Progenitor cell of endocrine pancreas (in vitro differentiated cells): ENCODE measurements around the gene C14orf132. TPM values are rescaled to one million over a fixed set of nuclear protein-coding genes. Genes with fewer than 3 reads are reported as not detected.

Source experiments
- DNase-seq: peaks from one replicate; pipeline ENCODE4 v3.0.0; 2021; ENCODE audit warnings: low spot score; ENCODE audit not compliant: unreplicated experiment
- H3K27ac Mint-ChIP-seq: 2 replicates; pipeline ENCODE4 v1.8.0; 2021; ENCODE audit warnings: mild to moderate bottlenecking, moderate library complexity, mixed read lengths
- H3K27me3 Mint-ChIP-seq: 2 replicates; pipeline ENCODE4 v1.8.0; 2021; ENCODE audit warnings: mixed read lengths
- H3K36me3 Mint-ChIP-seq: 2 replicates; pipeline ENCODE4 v1.8.0; 2022; ENCODE audit warnings: mixed read lengths; ENCODE audit not compliant: insufficient read depth
- H3K4me1 Mint-ChIP-seq: 2 replicates; pipeline ENCODE4 v1.8.0; 2021; ENCODE audit warnings: low read depth, mixed read lengths
- H3K4me3 Mint-ChIP-seq: 2 replicates; pipeline ENCODE4 v1.8.0; 2021; ENCODE audit warnings: low read depth, mild to moderate bottlenecking, moderate library complexity, mixed read lengths
- H3K9me3 Mint-ChIP-seq: 2 replicates; pipeline ENCODE4 v1.8.0; 2021; ENCODE audit warnings: low read depth, mixed read lengths
- total RNA-seq: library from RNA; stranded (reverse); gene quantifications from 2 replicates; pipeline ENCODE4 v1.2.1, GENCODE V29; 2021
- TF ChIP-seq, protein P1 (sequence below): fragments of 200-600 bp; sonication (generic); IDR thresholded peaks from one replicate; pipeline ENCODE4 v1.5.0; 2021; ENCODE audit warnings: antibody characterized with exemption, mild to moderate bottlenecking; ENCODE audit not compliant: unreplicated experiment

Gene C14orf132
- total RNA-seq, 1 donor from 2014 or later: 58.3 TPM

DNA sequence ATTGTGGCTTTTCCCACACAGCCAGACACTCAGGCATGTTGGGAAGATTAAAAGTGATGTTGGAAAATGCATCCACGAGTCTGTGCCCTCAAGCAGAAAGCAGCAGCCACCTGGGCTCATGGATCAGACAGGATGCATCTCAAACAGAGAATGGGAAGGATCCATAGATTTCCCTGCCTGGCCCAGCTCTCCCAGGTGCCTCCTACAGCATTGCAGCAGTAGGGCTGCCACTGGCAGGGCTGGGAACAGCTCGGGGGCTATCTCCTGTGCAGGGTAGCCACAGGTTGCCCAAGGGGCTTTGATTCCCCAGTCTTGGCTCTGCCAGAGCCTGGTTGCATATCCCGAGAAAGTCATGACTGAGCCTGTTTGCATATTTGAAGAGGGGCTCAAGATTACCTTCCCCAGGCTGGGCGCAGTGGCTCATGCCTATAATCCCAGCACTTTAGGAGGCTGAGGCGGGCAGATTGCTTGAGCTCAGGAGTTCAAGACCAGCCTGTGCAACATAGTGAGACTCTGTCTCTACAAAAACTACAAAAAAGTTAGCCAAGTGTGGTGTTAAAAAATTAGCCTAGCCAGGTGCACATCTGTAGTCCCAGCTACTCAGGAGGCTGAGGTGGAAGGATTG lies 19.5 kb downstream of the C14orf132 start:
- H3K4me1 Mint-ChIP-seq: no peaks in the 10 kb centered on the region
- no peak overlapping the region for H3K4me3 Mint-ChIP-seq
- H3K36me3 Mint-ChIP-seq: peaks cover 1% of the 10 kb centered on the region
- TF ChIP-seq, protein P1, sequence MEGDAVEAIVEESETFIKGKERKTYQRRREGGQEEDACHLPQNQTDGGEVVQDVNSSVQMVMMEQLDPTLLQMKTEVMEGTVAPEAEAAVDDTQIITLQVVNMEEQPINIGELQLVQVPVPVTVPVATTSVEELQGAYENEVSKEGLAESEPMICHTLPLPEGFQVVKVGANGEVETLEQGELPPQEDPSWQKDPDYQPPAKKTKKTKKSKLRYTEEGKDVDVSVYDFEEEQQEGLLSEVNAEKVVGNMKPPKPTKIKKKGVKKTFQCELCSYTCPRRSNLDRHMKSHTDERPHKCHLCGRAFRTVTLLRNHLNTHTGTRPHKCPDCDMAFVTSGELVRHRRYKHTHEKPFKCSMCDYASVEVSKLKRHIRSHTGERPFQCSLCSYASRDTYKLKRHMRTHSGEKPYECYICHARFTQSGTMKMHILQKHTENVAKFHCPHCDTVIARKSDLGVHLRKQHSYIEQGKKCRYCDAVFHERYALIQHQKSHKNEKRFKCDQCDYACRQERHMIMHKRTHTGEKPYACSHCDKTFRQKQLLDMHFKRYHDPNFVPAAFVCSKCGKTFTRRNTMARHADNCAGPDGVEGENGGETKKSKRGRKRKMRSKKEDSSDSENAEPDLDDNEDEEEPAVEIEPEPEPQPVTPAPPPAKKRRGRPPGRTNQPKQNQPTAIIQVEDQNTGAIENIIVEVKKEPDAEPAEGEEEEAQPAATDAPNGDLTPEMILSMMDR: no peak
- no peak for DNase-seq
- no peaks in the 10 kb centered on the region for H3K9me3 Mint-ChIP-seq
- no peaks in the 10 kb centered on the region for H3K27me3 Mint-ChIP-seq
- no peak overlapping the region for H3K27ac Mint-ChIP-seq

DNA sequence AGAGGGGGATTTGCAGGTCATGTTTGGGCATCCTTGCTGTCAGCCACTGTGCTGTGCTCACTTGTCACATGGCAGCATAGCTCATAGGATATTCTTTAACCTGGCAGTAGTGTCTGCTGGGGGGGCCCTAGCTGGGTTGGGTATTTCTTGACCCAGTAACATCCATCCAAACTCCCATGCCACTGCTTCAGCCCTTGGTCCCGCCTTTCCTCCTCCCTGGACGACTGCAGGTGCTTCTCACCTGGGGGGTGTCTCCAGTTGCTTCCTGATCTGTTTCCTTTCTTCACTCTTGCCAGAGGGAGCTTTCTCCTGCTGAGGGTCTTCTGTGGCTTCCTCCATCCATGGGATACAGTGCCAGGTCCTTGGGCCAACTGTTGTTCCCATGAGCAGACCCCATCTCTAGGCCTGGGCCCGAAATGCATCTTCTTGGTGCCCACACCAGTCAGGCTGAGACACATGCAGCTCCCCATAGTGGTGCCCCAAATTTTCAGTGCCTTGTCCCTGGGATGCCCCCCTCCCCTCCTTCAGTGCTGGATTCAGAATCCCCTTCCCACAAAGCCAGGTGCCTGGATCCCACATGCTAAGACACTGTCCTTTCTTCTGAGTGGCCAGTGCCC lies 20.5 kb downstream of the C14orf132 start:
- DNase-seq: no peak
- H3K36me3 Mint-ChIP-seq: peaks cover 1% of the 10 kb centered on the region
- H3K4me1 Mint-ChIP-seq: no peaks in the 10 kb centered on the region

DNA sequence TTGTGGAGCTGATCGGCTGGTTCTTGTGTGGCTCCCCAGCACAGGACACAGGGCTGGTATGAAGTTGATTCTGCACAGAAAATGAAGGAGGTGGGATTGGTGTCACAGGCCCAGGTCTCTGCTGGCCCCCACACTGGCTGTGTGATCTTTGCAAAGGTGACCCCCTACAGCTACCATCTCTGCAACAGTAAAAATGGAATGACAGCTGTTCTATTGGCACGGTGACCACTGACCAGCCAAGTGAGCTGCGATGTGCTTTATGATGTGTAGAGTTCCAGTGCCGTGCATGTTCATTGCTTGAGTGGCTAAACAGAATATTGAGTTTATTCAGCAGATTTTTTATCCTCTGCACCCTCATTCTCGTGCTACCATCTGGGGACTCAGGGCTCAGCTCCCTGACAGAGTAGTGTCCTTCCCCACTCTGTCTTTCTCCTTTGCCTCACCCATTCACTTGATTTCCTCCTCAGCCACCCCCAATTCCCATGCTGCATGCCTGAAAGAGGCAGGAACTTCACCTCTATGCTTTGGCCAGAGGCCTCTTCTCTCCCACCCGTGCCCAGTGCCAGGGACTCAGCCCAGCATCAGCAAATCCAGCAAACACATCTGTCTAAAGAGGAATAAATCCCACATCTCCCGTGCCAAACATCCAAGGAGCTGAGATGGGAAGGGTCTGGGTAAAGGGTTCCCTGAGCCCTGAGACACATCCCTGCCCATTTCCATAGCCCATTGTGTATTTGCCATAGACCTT lies 21.2 kb downstream of the C14orf132 start:
- Mint-ChIP-seq H3K4me3 (no peak overlapping the region), H3K4me1 (no peaks in the 10 kb centered on the region), H3K27ac (no peak overlapping the region), H3K9me3 (no peaks in the 10 kb centered on the region), H3K27me3 (no peaks in the 10 kb centered on the region), H3K36me3 (peaks cover 1% of the 10 kb centered on the region)
- DNase-seq: no peak
- TF ChIP-seq, protein P1: no peak

More for the DNA sequence above, 20.5 kb downstream of the C14orf132 start:
- TF ChIP-seq, protein P1: no peak
- Mint-ChIP-seq H3K9me3 (no peaks in the 10 kb centered on the region), H3K27ac (no peak overlapping the region), H3K27me3 (no peaks in the 10 kb centered on the region), H3K4me3 (no peak overlapping the region)

DNA sequence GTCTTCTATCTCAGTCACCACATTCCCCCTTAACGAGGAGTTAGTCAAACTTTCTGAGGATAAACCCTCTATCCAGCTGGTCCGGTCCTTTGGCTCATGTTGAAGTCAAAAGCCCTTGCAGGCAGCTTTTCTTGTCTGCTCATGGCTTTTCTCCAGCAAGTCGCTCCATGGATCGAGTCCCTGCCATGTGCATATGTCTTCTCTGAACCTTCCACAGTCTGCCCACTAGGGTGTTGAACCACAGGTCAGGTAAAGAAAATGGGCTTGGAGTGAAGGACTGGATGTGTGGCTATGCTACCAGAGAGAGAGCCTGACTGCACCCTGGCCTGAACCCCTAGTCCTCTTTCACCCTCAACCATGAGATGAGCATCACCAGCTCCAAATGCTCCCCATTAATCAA lies 22.8 kb downstream of the C14orf132 start:
- no peak for DNase-seq
- H3K9me3 Mint-ChIP-seq: no peaks in the 10 kb centered on the region
- H3K27me3 Mint-ChIP-seq: no peaks in the 10 kb centered on the region
- H3K4me1 Mint-ChIP-seq: no peaks in the 10 kb centered on the region
- peaks cover 1% of the 10 kb centered on the region for H3K36me3 Mint-ChIP-seq
- H3K27ac Mint-ChIP-seq: no peak overlapping the region
- TF ChIP-seq, protein P1: no peak
- H3K4me3 Mint-ChIP-seq: no peak overlapping the region

DNA sequence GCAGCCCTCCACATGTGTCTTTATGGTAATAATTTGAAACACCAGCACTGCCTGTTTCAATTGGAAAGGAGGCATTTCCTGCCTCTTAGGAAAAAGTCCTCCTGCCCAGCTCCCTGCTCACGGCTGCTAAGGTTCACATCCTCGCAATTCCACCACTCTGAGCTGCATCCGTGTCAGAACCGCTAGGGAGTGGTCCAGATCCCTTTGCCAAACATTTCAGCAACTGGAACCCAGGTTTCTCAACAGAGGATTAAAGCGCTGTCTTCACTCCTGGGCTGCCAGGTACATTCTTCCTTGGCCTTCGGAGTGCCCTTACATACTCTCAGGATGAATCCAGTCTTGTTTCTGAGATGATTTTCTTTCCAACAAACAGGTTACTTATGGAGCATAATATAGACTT lies 23.3 kb downstream of the C14orf132 start:
- Mint-ChIP-seq H3K27me3 (no peaks in the 10 kb centered on the region), H3K27ac (no peak overlapping the region), H3K4me1 (no peaks in the 10 kb centered on the region), H3K9me3 (no peaks in the 10 kb centered on the region), H3K36me3 (peaks cover 1% of the 10 kb centered on the region), H3K4me3 (no peak overlapping the region)
- TF ChIP-seq, protein P1: no peak
- DNase-seq: no peak
